HepG2 (cell line): Measurements from ENCODE around the gene GCHFR. TPM values are rescaled to one million over a fixed set of nuclear protein-coding genes. Genes with fewer than 3 reads are reported as not detected.

Source experiments
- FOXA3 ChIP-seq: IDR thresholded peaks from 2 replicates; pipeline ENCODE4 v1.6.1; 2016; ENCODE audit warnings: missing genetic modification reagents, missing compliant biosample characterization
- HOXA3 ChIP-seq: sonication (generic); formaldehyde crosslinking; IDR thresholded peaks from 2 replicates; pipeline ENCODE4 v1.5.0; 2020; ENCODE audit warnings: missing genetic modification reagents
- IRF2 ChIP-seq: IDR thresholded peaks from 2 replicates; pipeline ENCODE4 v1.6.1; 2018; ENCODE audit warnings: missing genetic modification reagents, missing compliant biosample characterization
- NCOA1 ChIP-seq: sonication (generic); formaldehyde crosslinking; IDR thresholded peaks from 2 replicates; pipeline ENCODE4 v1.9.0; 2021; ENCODE audit warnings: missing genetic modification reagents
- ZNF160 ChIP-seq: sonication (generic); formaldehyde crosslinking; IDR thresholded peaks from 2 replicates; pipeline ENCODE4 v1.8.0; 2022; ENCODE audit warnings: mild to moderate bottlenecking, inconsistent platforms, missing genetic modification reagents
- ZNF17 ChIP-seq: sonication (generic); formaldehyde crosslinking; IDR thresholded peaks from 2 replicates; pipeline ENCODE4 v1.5.0; 2020; ENCODE audit warnings: mild to moderate bottlenecking, missing genetic modification reagents
- ZNF614 ChIP-seq: IDR thresholded peaks from 2 replicates; pipeline ENCODE4 v1.6.1; 2018; ENCODE audit warnings: missing biosample characterization, missing genetic modification reagents, inconsistent platforms, borderline replicate concordance
- ZZZ3 ChIP-seq: sonication (generic); formaldehyde crosslinking; IDR thresholded peaks from 2 replicates; pipeline ENCODE4 v1.4.0; 2020; ENCODE audit warnings: missing genetic modification reagents, mild to moderate bottlenecking, borderline replicate concordance
- polyA plus RNA-seq, 8 experiments: library from polyadenylated mRNA; depleted of rRNA in 3 of 8; stranded (reverse) in 7 of 8; unstranded in 1 of 8; fragments of >200 nt; fragmentation: Illumina TruSeq in 4 of 8; extraction: Trizol in 4 of 8; gene quantifications; 2 replicates each; pipeline versions ENCODE4 v1.2.1 to v1.2.3, GENCODE V29; 2011 to 2016; ENCODE audit warnings: low read depth in 4 of 8, missing spikeins in 1 of 8, mixed read lengths in 1 of 8; ENCODE audit not compliant: insufficient read depth in 1 of 8
- total RNA-seq, 5 experiments: library from RNA; depleted of rRNA; stranded (reverse); fragments of >200 nt; fragmentation: Illumina TruSeq; extraction: Trizol; gene quantifications; 2 replicates each; pipeline ENCODE4 v1.2.3, GENCODE V29; 2016; ENCODE audit warnings: low read depth in 1 of 5
- TF ChIP-seq, protein P1 (sequence below): sonication (generic); formaldehyde crosslinking; IDR thresholded peaks from 2 replicates; pipeline ENCODE4 v1.4.0; 2020; ENCODE audit warnings: missing genetic modification reagents
- TF ChIP-seq, protein P2 (sequence below): IDR thresholded peaks from 2 replicates; pipeline ENCODE4 v1.6.1; 2018; ENCODE audit warnings: missing genetic modification reagents
- TF ChIP-seq, protein P3 (sequence below): sonication (generic); formaldehyde crosslinking; IDR thresholded peaks from 2 replicates; pipeline ENCODE4 v1.5.0; 2020; ENCODE audit warnings: missing genetic modification reagents
- TF ChIP-seq, protein P4 (sequence below): sonication (generic); formaldehyde crosslinking; IDR thresholded peaks from 2 replicates; pipeline ENCODE4 v1.8.1; 2022; ENCODE audit warnings: mild to moderate bottlenecking, missing genetic modification reagents
- TF ChIP-seq, protein P5 (sequence below): sonication (generic); formaldehyde crosslinking; IDR thresholded peaks from 2 replicates; pipeline ENCODE4 v1.4.0; 2020; ENCODE audit warnings: mild to moderate bottlenecking, low read depth, missing genetic modification reagents
- TF ChIP-seq, protein P6 (sequence below): sonication (generic); formaldehyde crosslinking; IDR thresholded peaks from 2 replicates; pipeline ENCODE4; 2020; ENCODE audit warnings: missing genetic modification reagents, mild to moderate bottlenecking, borderline replicate concordance

GCHFR gene
- total and polyA plus RNA-seq, 2 of the 13 experiments (the other 11 are each of a cell fraction or from before 2014, with no cell fraction given) = 51.5 to 92.4 TPM

DNA sequence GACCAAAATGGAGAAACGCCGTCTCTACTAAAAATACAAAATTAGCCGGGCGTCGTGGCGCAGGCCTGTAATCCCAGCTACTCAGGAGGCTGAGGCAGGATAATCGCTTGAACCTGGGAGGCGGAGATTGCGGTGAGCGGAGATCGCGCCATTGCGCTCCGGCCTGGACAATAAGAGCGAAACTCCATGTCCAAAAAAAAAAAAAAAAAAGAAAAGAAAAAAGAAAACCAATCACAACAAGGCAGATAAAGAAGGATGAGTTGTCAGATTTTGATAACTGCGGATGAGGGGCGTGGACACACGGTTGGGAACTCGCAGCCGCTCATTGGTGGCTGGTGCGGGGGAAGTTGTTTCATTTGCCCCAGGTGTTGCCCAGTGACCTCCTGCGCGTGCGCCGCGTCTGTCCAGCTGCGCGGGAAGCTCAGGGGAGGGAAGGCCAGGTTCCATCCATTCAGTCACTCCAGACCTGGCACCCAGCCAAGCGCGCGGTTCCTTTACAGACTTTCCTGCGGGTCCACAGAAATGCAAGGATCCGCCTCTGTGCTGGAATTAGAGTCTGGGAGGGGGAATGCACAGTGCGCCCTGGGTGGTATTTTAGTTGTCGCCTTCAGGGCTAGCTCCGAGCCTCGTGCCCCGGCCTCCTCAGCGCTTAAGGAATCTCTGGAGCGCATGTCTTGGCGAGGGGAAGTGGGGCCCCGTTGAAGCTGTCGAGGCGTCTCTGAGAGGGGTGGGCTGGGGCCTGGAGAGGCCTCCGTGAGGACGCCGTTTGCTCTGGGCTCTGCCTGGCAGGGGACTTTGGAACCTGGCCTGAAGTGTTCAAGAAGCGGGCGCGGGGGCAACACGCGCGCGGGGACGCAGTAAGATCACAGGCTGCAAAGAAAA, 708 bp upstream of the GCHFR start (continued):
- TF ChIP-seq, protein P1, sequence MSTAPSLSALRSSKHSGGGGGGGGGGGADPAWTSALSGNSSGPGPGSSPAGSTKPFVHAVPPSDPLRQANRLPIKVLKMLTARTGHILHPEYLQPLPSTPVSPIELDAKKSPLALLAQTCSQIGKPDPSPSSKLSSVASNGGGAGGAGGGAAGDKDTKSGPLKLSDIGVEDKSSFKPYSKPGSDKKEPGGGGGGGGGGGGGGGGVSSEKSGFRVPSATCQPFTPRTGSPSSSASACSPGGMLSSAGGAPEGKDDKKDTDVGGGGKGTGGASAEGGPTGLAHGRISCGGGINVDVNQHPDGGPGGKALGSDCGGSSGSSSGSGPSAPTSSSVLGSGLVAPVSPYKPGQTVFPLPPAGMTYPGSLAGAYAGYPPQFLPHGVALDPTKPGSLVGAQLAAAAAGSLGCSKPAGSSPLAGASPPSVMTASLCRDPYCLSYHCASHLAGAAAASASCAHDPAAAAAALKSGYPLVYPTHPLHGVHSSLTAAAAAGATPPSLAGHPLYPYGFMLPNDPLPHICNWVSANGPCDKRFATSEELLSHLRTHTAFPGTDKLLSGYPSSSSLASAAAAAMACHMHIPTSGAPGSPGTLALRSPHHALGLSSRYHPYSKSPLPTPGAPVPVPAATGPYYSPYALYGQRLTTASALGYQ (CRISPR knock-in tag) = no peak
- TF ChIP-seq FOXA3 (CRISPR knock-in tag) (no peak), IRF2 (CRISPR knock-in tag) (no peak), ZNF614 (no peak), ZZZ3 (CRISPR knock-in tag) (no peak; the same call in 1 of the 2 replicates), NCOA1 (no peak), ZNF160 (no peak; the same call in none of the 2 replicates), ZNF17 (no peak), HOXA3 (CRISPR knock-in tag) (peak; percentile 80)
- TF ChIP-seq, protein P2, sequence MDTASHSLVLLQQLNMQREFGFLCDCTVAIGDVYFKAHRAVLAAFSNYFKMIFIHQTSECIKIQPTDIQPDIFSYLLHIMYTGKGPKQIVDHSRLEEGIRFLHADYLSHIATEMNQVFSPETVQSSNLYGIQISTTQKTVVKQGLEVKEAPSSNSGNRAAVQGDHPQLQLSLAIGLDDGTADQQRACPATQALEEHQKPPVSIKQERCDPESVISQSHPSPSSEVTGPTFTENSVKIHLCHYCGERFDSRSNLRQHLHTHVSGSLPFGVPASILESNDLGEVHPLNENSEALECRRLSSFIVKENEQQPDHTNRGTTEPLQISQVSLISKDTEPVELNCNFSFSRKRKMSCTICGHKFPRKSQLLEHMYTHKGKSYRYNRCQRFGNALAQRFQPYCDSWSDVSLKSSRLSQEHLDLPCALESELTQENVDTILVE (CRISPR knock-in tag) = no peak; the same call in 1 of the 2 replicates
- TF ChIP-seq, protein P3, sequence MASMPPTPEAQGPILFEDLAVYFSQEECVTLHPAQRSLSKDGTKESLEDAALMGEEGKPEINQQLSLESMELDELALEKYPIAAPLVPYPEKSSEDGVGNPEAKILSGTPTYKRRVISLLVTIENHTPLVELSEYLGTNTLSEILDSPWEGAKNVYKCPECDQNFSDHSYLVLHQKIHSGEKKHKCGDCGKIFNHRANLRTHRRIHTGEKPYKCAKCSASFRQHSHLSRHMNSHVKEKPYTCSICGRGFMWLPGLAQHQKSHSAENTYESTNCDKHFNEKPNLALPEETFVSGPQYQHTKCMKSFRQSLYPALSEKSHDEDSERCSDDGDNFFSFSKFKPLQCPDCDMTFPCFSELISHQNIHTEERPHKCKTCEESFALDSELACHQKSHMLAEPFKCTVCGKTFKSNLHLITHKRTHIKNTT (CRISPR knock-in tag) = no peak
- TF ChIP-seq, protein P4, sequence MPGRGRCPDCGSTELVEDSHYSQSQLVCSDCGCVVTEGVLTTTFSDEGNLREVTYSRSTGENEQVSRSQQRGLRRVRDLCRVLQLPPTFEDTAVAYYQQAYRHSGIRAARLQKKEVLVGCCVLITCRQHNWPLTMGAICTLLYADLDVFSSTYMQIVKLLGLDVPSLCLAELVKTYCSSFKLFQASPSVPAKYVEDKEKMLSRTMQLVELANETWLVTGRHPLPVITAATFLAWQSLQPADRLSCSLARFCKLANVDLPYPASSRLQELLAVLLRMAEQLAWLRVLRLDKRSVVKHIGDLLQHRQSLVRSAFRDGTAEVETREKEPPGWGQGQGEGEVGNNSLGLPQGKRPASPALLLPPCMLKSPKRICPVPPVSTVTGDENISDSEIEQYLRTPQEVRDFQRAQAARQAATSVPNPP (CRISPR knock-in tag) = peak; percentile 77; the same call in 1 of the 2 replicates
- TF ChIP-seq, protein P5, sequence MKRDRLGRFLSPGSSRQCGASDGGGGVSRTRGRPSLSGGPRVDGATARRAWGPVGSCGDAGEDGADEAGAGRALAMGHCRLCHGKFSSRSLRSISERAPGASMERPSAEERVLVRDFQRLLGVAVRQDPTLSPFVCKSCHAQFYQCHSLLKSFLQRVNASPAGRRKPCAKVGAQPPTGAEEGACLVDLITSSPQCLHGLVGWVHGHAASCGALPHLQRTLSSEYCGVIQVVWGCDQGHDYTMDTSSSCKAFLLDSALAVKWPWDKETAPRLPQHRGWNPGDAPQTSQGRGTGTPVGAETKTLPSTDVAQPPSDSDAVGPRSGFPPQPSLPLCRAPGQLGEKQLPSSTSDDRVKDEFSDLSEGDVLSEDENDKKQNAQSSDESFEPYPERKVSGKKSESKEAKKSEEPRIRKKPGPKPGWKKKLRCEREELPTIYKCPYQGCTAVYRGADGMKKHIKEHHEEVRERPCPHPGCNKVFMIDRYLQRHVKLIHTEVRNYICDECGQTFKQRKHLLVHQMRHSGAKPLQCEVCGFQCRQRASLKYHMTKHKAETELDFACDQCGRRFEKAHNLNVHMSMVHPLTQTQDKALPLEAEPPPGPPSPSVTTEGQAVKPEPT = peak; percentile 19; the same call in 1 of the 2 replicates
- TF ChIP-seq, protein P6, sequence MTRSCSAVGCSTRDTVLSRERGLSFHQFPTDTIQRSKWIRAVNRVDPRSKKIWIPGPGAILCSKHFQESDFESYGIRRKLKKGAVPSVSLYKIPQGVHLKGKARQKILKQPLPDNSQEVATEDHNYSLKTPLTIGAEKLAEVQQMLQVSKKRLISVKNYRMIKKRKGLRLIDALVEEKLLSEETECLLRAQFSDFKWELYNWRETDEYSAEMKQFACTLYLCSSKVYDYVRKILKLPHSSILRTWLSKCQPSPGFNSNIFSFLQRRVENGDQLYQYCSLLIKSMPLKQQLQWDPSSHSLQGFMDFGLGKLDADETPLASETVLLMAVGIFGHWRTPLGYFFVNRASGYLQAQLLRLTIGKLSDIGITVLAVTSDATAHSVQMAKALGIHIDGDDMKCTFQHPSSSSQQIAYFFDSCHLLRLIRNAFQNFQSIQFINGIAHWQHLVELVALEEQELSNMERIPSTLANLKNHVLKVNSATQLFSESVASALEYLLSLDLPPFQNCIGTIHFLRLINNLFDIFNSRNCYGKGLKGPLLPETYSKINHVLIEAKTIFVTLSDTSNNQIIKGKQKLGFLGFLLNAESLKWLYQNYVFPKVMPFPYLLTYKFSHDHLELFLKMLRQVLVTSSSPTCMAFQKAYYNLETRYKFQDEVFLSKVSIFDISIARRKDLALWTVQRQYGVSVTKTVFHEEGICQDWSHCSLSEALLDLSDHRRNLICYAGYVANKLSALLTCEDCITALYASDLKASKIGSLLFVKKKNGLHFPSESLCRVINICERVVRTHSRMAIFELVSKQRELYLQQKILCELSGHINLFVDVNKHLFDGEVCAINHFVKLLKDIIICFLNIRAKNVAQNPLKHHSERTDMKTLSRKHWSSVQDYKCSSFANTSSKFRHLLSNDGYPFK (CRISPR knock-in tag) = peak; percentile 52; the same call in 1 of the 2 replicates
